ENCODE measurements around the gene SCAMP3.
"Not testable (repeated sequence)": the region's sequence is repeated elsewhere in the genome, so short reads cannot be mapped to it uniquely, and the experiment has no call there.

The SCAMP3 gene

DNA sequence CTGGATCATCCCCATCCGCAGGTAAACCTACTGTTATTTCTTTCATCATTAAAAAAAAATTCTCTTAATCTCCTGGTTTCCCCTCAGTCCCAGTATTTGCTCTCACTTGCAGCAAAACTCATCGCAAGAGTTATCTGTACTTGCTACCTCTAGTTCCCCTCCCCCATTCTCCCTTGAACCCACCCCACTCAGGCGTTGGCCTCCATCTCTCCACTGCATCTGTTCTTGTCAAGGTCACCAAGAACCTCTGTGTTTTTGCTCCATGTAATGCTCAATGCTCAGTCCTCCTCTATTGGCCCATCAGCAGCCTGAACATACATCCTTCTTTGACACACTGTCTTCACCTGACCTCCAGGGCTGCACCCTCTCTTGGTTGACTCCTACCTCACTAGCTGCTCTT, 34.5 kb upstream of the SCAMP3 start:
- Histone ChIP-seq H3K4me3 (ENCODE audit: low read length) (no peak overlapping the region), H3K9ac (ENCODE audit: low read length) (no peak overlapping the region), H3K27me3 (ENCODE audit: control insufficient read depth, insufficient read depth, low read length) (peaks cover 34% of the 10 kb centered on the region), H3K36me3 (ENCODE audit: control insufficient read depth, low read depth, low read length) (no peaks in the 10 kb centered on the region), H3K27ac (ENCODE audit: low read length) (no peak overlapping the region), H3K4me1 (ENCODE audit: control insufficient read depth, low read depth, low read length) (peaks cover 8% of the 10 kb centered on the region), H3K9me3 (ENCODE audit: control insufficient read depth, low read depth, low read length) (no peaks in the 10 kb centered on the region)

DNA sequence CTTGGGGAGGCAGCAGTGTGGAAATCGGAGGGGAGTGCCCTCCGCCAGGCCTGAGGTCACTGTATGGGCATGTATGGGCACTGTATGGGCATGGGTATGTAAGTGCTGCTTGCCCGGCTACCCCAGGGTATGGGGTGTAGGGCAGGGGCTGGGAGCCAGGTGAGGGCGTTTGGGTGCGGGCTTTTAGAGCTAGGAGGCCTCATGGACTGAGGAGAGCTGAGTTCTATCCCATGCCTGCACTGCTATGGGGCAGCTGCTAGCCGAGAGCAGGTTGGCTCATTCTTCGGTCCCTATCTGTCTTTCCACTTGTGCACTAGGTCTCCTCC, 33.7 kb upstream of the SCAMP3 start:
- H3K9me3 ChIP-seq (ENCODE audit: control insufficient read depth, low read depth, low read length) = no peaks in the 10 kb centered on the region
- H3K36me3 ChIP-seq (ENCODE audit: control insufficient read depth, low read depth, low read length) = no peaks in the 10 kb centered on the region
- peaks cover 34% of the 10 kb centered on the region for H3K27me3 ChIP-seq (ENCODE audit: control insufficient read depth, insufficient read depth, low read length)
- peaks cover 8% of the 10 kb centered on the region for H3K4me1 ChIP-seq (ENCODE audit: control insufficient read depth, low read depth, low read length)
- H3K4me3 ChIP-seq (ENCODE audit: low read length) = peak overlapping the region; percentile 90
- H3K9ac ChIP-seq (ENCODE audit: low read length) = peak overlapping the region; percentile 58
- H3K27ac ChIP-seq (ENCODE audit: low read length) = no peak overlapping the region

DNA sequence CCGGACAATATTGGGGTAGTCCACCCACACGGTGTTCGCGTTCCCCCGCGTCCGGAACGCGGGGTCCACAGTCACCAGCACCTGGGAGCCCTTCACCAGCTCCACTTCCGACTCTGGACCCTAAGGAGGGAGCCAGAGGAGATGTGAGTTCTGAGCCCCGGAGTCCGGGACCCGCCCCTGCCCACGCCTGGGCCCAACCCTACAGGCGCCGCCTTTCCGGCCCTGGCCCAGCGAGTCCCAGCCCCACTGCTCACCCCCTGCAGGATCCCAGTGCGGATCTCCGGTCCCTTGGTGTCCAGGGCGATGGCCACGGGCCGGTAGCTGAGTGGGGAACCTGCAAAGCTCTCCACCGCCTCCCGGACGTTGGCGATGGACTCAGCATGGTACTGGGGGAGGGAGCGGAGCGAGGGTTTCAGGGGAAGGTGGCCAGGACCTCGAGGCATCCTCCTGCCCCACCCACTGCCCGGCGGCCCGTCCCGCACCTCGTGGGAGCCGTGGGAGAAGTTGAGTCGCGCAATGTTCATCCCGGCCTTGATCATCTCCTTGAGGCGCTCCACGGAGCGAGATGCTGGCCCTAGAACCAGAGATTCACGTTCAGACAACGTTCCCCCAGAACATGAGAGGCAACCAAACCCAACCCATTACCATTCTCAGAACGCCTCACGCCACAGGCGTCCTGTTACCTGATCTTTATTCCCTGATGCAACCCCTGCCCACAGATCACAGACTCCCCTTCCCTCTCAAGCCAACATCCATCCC, 33.2 kb upstream of the SCAMP3 start:
- Histone ChIP-seq H3K9ac (ENCODE audit: low read length) (peak overlapping the region; percentile 58), H3K27me3 (ENCODE audit: control insufficient read depth, insufficient read depth, low read length) (peaks cover 34% of the 10 kb centered on the region)

DNA sequence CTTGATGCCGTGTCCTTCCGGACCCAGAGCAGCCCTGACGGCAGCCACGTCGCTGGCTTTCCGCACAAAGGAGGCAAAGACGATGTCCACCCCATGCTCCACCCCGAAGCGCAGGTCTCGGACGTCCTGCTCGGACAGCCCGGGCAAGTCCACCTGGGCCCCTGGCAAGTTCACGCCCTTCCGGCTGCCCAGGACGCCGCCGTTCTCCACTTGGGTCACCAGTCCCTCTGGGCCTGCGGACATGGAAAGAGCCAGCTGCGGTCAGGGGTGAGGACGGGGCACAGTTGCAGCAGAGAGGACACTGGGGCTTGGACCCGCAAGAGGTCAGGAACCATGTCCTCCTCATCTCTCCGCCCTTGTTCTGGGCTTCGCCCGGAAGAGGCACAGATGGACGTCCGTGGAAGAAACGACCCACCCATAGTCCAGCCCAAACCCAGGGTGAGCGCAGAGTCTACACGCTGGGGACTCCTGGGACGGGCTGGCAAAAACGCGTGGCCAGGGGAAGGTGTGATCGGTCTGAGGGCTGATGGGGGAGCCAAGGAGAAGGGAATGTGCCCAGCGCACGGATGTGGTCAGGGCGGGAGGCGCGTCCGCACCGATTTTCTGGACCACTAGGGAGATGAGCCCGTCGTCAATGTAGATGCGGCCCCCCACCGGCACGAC, 32.5 kb upstream of the SCAMP3 start:
- H3K9ac ChIP-seq (ENCODE audit: low read length) = no peak overlapping the region
- H3K4me3 ChIP-seq (ENCODE audit: low read length) = peak overlapping the region; percentile 90

More for the DNA sequence above, 33.2 kb upstream of the SCAMP3 start:
- H3K4me3 ChIP-seq (ENCODE audit: low read length) = peak overlapping the region; percentile 90
- no peak overlapping the region for H3K27ac ChIP-seq (ENCODE audit: low read length)
- H3K36me3 ChIP-seq (ENCODE audit: control insufficient read depth, low read depth, low read length) = no peaks in the 10 kb centered on the region
- H3K9me3 ChIP-seq (ENCODE audit: control insufficient read depth, low read depth, low read length) = no peaks in the 10 kb centered on the region
- H3K4me1 ChIP-seq (ENCODE audit: control insufficient read depth, low read depth, low read length) = peaks cover 8% of the 10 kb centered on the region

DNA sequence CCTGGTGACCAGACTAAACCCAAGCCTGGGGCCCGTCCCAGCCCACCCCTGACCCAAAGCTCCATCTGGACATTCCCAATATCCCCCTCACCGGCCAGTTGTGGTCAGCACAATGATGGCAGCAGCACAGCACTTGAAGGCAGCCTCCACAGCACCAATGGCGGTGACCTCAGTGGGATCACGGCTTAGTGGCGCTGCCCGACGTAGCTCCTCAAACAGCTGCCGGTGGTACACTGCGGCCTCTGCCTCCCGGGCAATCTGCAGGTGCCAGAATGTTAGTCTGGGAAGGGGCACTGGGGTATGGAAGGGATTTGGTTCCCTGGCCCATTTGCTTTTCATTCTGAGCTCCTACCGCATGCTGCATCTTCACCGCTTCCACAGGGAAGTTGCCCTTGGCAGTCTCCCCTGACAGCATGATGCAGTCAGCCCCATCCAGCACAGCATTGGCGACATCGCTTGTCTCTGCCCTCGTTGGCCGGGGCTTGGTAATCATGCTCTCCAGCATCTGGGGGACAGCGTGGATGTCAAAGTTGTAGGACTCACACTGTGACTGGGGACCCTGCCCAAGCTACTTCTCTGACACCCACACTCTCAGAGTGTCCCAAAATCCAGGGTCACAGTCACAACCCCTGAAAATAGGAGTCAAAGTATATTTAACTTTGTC, 31.1 kb upstream of the SCAMP3 start:
- H3K4me3 ChIP-seq (ENCODE audit: low read length) = no peak overlapping the region
- no peaks in the 10 kb centered on the region for H3K9me3 ChIP-seq (ENCODE audit: control insufficient read depth, low read depth, low read length)
- H3K36me3 ChIP-seq (ENCODE audit: control insufficient read depth, low read depth, low read length) = no peaks in the 10 kb centered on the region
- peaks cover 8% of the 10 kb centered on the region for H3K4me1 ChIP-seq (ENCODE audit: control insufficient read depth, low read depth, low read length)
- H3K27ac ChIP-seq (ENCODE audit: low read length) = no peak overlapping the region
- no peak overlapping the region for H3K9ac ChIP-seq (ENCODE audit: low read length)
- peaks cover 34% of the 10 kb centered on the region for H3K27me3 ChIP-seq (ENCODE audit: control insufficient read depth, insufficient read depth, low read length)

More for the DNA sequence above, 32.5 kb upstream of the SCAMP3 start:
- Histone ChIP-seq H3K4me1 (ENCODE audit: control insufficient read depth, low read depth, low read length) (peaks cover 8% of the 10 kb centered on the region), H3K9me3 (ENCODE audit: control insufficient read depth, low read depth, low read length) (no peaks in the 10 kb centered on the region), H3K27me3 (ENCODE audit: control insufficient read depth, insufficient read depth, low read length) (peaks cover 34% of the 10 kb centered on the region), H3K27ac (ENCODE audit: low read length) (no peak overlapping the region), H3K36me3 (ENCODE audit: control insufficient read depth, low read depth, low read length) (no peaks in the 10 kb centered on the region)

DNA sequence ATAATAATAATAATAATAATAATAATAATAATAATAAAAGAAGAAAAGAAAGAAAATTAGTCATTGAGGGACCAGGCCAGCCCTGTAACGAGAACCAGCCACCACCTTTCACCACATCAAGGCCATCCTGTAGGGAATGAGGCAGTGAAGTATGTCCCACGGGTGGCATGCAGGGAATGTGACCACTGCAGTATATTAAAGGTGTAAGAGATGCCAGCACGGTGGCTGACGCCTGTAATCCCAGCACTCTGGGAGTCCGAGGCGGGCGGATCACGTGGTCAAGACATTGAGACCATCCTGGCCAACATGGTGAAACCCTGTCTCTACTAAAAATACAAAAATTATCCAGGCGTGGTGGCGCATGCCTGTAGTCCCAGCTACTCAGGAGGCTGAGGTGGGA, 28.8 kb upstream of the SCAMP3 start:
- not testable (repeated sequence) for H3K4me3 ChIP-seq (ENCODE audit: low read length); H3K9ac ChIP-seq (ENCODE audit: low read length); H3K4me1 ChIP-seq (ENCODE audit: control insufficient read depth, low read depth, low read length); H3K27ac ChIP-seq (ENCODE audit: low read length); H3K36me3 ChIP-seq (ENCODE audit: control insufficient read depth, low read depth, low read length); H3K9me3 ChIP-seq (ENCODE audit: control insufficient read depth, low read depth, low read length)
- H3K27me3 ChIP-seq (ENCODE audit: control insufficient read depth, insufficient read depth, low read length) = peaks cover 33% of the 10 kb centered on the region

DNA sequence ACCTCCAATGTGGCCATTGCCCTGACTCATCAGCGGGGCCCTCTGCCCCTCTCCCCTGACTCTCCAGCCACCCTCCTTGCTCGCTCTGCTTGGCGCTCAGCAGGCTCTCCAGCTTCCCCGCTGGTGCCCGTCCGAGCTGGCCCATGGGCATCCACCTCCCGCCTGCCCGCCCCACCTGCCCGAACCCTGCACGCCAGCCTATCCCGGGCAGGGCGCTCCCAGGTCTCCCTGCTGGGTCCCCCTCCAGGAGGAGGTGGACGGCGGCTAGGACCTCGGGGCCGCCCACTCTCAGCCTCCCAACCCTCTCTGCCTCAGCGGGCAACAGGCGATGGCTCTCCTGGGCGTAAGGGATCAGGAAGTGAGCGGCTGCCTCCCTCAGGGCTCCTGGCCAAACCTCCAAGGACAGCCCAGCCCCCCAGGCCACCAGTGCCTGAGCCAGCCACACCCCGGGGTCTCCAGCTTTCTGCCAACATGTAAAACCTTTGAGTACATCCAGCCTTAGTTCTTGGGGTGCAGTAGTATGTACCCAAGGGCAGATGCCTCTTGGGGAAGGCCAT, 25.9 kb upstream of the SCAMP3 start:
- no peaks in the 10 kb centered on the region for H3K36me3 ChIP-seq (ENCODE audit: control insufficient read depth, low read depth, low read length)
- H3K27me3 ChIP-seq (ENCODE audit: control insufficient read depth, insufficient read depth, low read length) = peaks cover 4% of the 10 kb centered on the region
- H3K9me3 ChIP-seq (ENCODE audit: control insufficient read depth, low read depth, low read length) = no peaks in the 10 kb centered on the region
- H3K4me1 ChIP-seq (ENCODE audit: control insufficient read depth, low read depth, low read length) = no peaks in the 10 kb centered on the region
- H3K4me3 ChIP-seq (ENCODE audit: low read length) = no peak overlapping the region
- no peak overlapping the region for H3K9ac ChIP-seq (ENCODE audit: low read length)
- H3K27ac ChIP-seq (ENCODE audit: low read length) = no peak overlapping the region

DNA sequence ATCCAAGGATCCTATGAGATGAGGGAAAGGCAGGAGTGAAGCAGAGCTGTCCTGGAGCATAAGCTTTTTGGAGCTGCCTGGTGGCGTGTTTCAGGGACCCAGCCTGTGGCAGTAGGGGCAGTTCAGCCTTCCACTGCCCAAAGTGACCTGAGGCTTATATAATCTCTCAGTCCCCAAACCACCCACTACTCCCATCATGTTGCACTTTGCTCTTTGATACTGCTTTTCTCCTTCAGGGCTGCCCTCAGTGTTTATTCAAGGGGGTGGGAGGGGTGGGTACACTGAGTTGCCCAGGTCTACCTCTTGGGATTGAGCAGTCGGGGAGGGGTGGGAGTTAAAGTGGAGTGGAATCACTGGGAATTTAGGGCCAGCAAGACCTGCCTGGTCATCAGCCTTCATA, 24.4 kb upstream of the SCAMP3 start:
- H3K36me3 ChIP-seq (ENCODE audit: control insufficient read depth, low read depth, low read length) = no peaks in the 10 kb centered on the region
- H3K9me3 ChIP-seq (ENCODE audit: control insufficient read depth, low read depth, low read length) = no peaks in the 10 kb centered on the region
- no peak overlapping the region for H3K4me3 ChIP-seq (ENCODE audit: low read length)
- H3K4me1 ChIP-seq (ENCODE audit: control insufficient read depth, low read depth, low read length) = no peaks in the 10 kb centered on the region
- H3K27me3 ChIP-seq (ENCODE audit: control insufficient read depth, insufficient read depth, low read length) = no peaks in the 10 kb centered on the region
- no peak overlapping the region for H3K27ac ChIP-seq (ENCODE audit: low read length)
- H3K9ac ChIP-seq (ENCODE audit: low read length) = no peak overlapping the region

DNA sequence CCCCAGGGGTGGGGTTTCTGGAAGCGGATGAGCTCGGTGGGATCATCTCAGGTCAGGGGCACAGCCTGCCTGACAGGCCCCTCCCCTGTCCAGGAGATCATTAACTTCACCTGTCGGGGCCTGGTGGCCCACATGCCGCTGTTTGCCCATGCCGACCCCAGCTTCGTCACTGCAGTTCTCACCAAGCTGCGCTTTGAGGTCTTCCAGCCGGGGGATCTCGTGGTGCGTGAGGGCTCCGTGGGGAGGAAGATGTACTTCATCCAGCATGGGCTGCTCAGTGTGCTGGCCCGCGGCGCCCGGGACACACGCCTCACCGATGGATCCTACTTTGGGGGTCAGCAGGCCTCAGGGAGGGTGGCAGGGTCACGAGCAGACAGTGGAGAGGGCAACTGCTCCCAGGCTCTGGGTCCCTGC, 23.5 kb upstream of the SCAMP3 start:
- no peak overlapping the region for H3K4me3 ChIP-seq (ENCODE audit: low read length)
- H3K27me3 ChIP-seq (ENCODE audit: control insufficient read depth, insufficient read depth, low read length) = no peaks in the 10 kb centered on the region
- H3K9ac ChIP-seq (ENCODE audit: low read length) = no peak overlapping the region
- H3K4me1 ChIP-seq (ENCODE audit: control insufficient read depth, low read depth, low read length) = no peaks in the 10 kb centered on the region
- H3K27ac ChIP-seq (ENCODE audit: low read length) = no peak overlapping the region
- no peaks in the 10 kb centered on the region for H3K36me3 ChIP-seq (ENCODE audit: control insufficient read depth, low read depth, low read length)
- H3K9me3 ChIP-seq (ENCODE audit: control insufficient read depth, low read depth, low read length) = no peaks in the 10 kb centered on the region

DNA sequence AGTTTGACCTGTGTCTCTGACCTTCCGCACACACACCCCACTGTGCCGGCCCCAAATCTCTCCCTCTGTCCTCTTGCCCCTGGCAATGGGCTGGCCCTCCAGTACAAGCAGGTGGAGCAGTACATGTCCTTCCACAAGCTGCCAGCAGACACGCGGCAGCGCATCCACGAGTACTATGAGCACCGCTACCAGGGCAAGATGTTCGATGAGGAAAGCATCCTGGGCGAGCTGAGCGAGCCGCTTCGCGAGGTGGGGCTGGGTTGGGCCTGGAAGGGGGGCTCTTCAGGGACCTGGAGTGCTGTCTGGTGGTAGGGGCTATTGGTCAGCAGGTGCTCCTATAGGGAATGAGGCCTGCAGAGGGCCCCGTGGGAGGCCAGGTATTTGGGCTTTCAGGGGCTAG, 22.9 kb upstream of the SCAMP3 start:
- H3K36me3 ChIP-seq (ENCODE audit: control insufficient read depth, low read depth, low read length) = no peaks in the 10 kb centered on the region
- H3K9ac ChIP-seq (ENCODE audit: low read length) = no peak overlapping the region
- H3K27ac ChIP-seq (ENCODE audit: low read length) = no peak overlapping the region
- no peaks in the 10 kb centered on the region for H3K4me1 ChIP-seq (ENCODE audit: control insufficient read depth, low read depth, low read length)
- no peaks in the 10 kb centered on the region for H3K27me3 ChIP-seq (ENCODE audit: control insufficient read depth, insufficient read depth, low read length)
- H3K4me3 ChIP-seq (ENCODE audit: low read length) = no peak overlapping the region
- H3K9me3 ChIP-seq (ENCODE audit: control insufficient read depth, low read depth, low read length) = no peaks in the 10 kb centered on the region

DNA sequence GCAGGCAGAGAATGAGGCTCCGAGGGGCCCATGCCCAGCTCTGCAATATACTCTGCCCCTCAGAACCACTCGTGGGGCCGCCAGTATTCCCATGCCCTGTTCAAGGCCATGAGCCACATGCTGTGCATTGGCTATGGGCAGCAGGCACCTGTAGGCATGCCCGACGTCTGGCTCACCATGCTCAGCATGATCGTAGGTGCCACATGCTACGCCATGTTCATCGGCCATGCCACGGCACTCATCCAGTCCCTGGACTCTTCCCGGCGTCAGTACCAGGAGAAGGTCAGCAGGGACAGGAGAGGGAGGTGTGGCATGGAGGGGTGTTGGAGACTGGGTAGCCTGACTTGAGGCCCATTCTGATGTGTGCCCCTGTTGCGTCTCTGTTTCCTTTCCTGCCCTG, 22.3 kb upstream of the SCAMP3 start:
- Histone ChIP-seq H3K36me3 (ENCODE audit: control insufficient read depth, low read depth, low read length) (no peaks in the 10 kb centered on the region), H3K27ac (ENCODE audit: low read length) (no peak overlapping the region), H3K4me1 (ENCODE audit: control insufficient read depth, low read depth, low read length) (peaks cover 1% of the 10 kb centered on the region), H3K9me3 (ENCODE audit: control insufficient read depth, low read depth, low read length) (no peaks in the 10 kb centered on the region), H3K9ac (ENCODE audit: low read length) (no peak overlapping the region), H3K27me3 (ENCODE audit: control insufficient read depth, insufficient read depth, low read length) (no peaks in the 10 kb centered on the region), H3K4me3 (ENCODE audit: low read length) (no peak overlapping the region)

Data from iPS-18a (cell line).